H1 (cell line): ENCODE measurements around the gene SCAI. TPM values are rescaled to one million over a fixed set of nuclear protein-coding genes. Genes with fewer than 3 reads are reported as not detected.

ENCODE experiments used
- CTCF ChIA-PET: fragments of 300-600 bp; sonication (Branson Sonifier 250); formaldehyde crosslinking; loops from one replicate; lab custom pipeline; 2021; ENCODE audit not compliant: partially characterized antibody; lab: Charles Lee
- POLR2A ChIA-PET: fragments of 300-600 bp; sonication (Branson Sonifier 250); formaldehyde crosslinking; loops from one replicate; lab custom pipeline; 2021; ENCODE audit warnings: inconsistent platforms; ENCODE audit not compliant: partially characterized antibody; lab: Charles Lee
- DNase-seq, 2 experiments: peaks; one replicate each; pipeline versions ENCODE4 v3.0.0 to v3.0.0-alpha.2; 2010 to 2022; ENCODE audit warnings: low spot score in 2 of 2, low read depth in 1 of 2, mixed read lengths in 1 of 2
- FAIRE-seq: peaks from 2 replicates; lab custom pipeline; 2011; peaks lifted over from hg19 to GRCh38; lab: Jason Lieb, UNC
- H2AFZ ChIP-seq: 2 replicates; pipeline ENCODE4 v1.8.1; 2012; ENCODE audit warnings: low read length, inconsistent platforms
- H2AK5ac ChIP-seq: 2 replicates; pipeline ENCODE4 v1.6.1; 2013; ENCODE audit warnings: low read depth, low read length
- H2BK120ac ChIP-seq: replicated peaks from 2 replicates; pipeline ENCODE3; 2013; ENCODE audit warnings: low read depth, low read length, inconsistent platforms
- H2BK12ac ChIP-seq: 2 replicates; pipeline ENCODE4 v1.6.1; 2013; ENCODE audit warnings: low read depth, low read length
- H2BK15ac ChIP-seq: 2 replicates; pipeline ENCODE4 v1.6.1; 2013; ENCODE audit warnings: low read length
- H2BK20ac ChIP-seq: 2 replicates; pipeline ENCODE4 v1.6.1; 2013; ENCODE audit warnings: low read length
- H2BK5ac ChIP-seq: 2 replicates; pipeline ENCODE4 v1.6.1; 2013; ENCODE audit warnings: low read depth, low read length
- H3K14ac ChIP-seq: 2 replicates; pipeline ENCODE4 v1.6.1; 2013; ENCODE audit warnings: inconsistent platforms; ENCODE audit not compliant: insufficient read length
- H3K18ac ChIP-seq: 2 replicates; pipeline ENCODE4 v1.6.1; 2013; ENCODE audit warnings: low read length; ENCODE audit errors: extremely low read depth
- H3K23ac ChIP-seq: 2 replicates; pipeline ENCODE4 v1.6.1; 2013; ENCODE audit warnings: inconsistent platforms; ENCODE audit not compliant: insufficient read length
- H3K23me2 ChIP-seq: 2 replicates; pipeline ENCODE4 v1.6.1; 2013; ENCODE audit warnings: low read depth, low read length
- H3K27ac ChIP-seq: 2 replicates; pipeline ENCODE4 v1.6.1; 2011; ENCODE audit warnings: low read depth, low read length, inconsistent platforms
- H3K27me3 ChIP-seq, 4 experiments: replicated peaks in 1 of 4; 1 replicate in 1 of 4; 2 replicates in 3 of 4; pipeline versions ENCODE4 v1.6.1 to v1.8.1; 2011 to 2013; ENCODE audit warnings: low read length in 3 of 4, mild to moderate bottlenecking in 3 of 4, inconsistent platforms in 2 of 4, mixed read lengths in 2 of 4, moderate library complexity in 1 of 4; ENCODE audit not compliant: control insufficient read depth in 3 of 4, insufficient read depth in 3 of 4; ENCODE audit errors: extremely low read depth in 1 of 4
- H3K36me3 ChIP-seq, 4 experiments: 2 replicates each; pipeline versions ENCODE4 v1.6.1 to v1.8.1; 2011 to 2013; ENCODE audit warnings: mild to moderate bottlenecking in 4 of 4, low read length in 3 of 4, moderate library complexity in 2 of 4, control low read depth in 1 of 4, inconsistent platforms in 1 of 4; ENCODE audit not compliant: insufficient read depth in 4 of 4, control insufficient read depth in 2 of 4
- H3K4ac ChIP-seq: replicated peaks from 2 replicates; pipeline ENCODE3; 2013; ENCODE audit warnings: low read length, low read depth, mixed read lengths, inconsistent platforms; ENCODE audit not compliant: insufficient read length
- H3K4me1 ChIP-seq, 4 experiments: replicated peaks in 1 of 4; 1 replicate in 1 of 4; 2 replicates in 3 of 4; pipeline versions ENCODE4 v1.6.1 to v1.8.1; 2011 to 2013; ENCODE audit warnings: low read length in 3 of 4, inconsistent platforms in 2 of 4, mixed read lengths in 1 of 4; ENCODE audit not compliant: insufficient read depth in 4 of 4, control insufficient read depth in 3 of 4
- H3K4me2 ChIP-seq, 2 experiments: 2 replicates each; pipeline versions ENCODE4 v1.6.1 to v1.8.1; 2011 to 2013; ENCODE audit warnings: low read depth in 2 of 2, low read length in 2 of 2, control low read depth in 1 of 2, inconsistent platforms in 1 of 2, mild to moderate bottlenecking in 1 of 2; ENCODE audit not compliant: insufficient read depth in 1 of 2
- H3K4me3 ChIP-seq, 4 experiments: fragments of 200-600, 300-600 bp in 1 of 4; sonication (generic), shearing (Covaris generic), sonication (Bioruptor Twin) in 1 of 4; 2 replicates each; pipeline versions ENCODE4 v1.5.1 to v1.8.1; 2011 to 2016; ENCODE audit warnings: low read length in 4 of 4, low read depth in 3 of 4, control low read depth in 2 of 4, inconsistent platforms in 2 of 4, mild to moderate bottlenecking in 2 of 4, mixed read lengths in 1 of 4, moderate library complexity in 1 of 4; ENCODE audit not compliant: insufficient read depth in 2 of 4; ENCODE audit errors: extremely low read depth in 1 of 4
- H3K56ac ChIP-seq: replicated peaks from 2 replicates; pipeline ENCODE3; 2013; ENCODE audit warnings: low read depth, mild to moderate bottlenecking, mixed read lengths, low read length, inconsistent platforms; ENCODE audit not compliant: insufficient read length
- H3K79me1 ChIP-seq: 2 replicates; pipeline ENCODE4 v1.6.1; 2013; ENCODE audit warnings: low read depth, low read length, control low read depth
- H3K79me2 ChIP-seq, 2 experiments: 2 replicates each; pipeline versions ENCODE4 v1.6.1 to v1.8.1; 2012 to 2013; ENCODE audit warnings: low read length in 2 of 2, mild to moderate bottlenecking in 2 of 2, inconsistent platforms in 1 of 2; ENCODE audit not compliant: insufficient read depth in 2 of 2, control insufficient read depth in 1 of 2
- H3K9ac ChIP-seq, 4 experiments: replicated peaks in 1 of 4; 1 replicate in 1 of 4; 2 replicates in 3 of 4; pipeline versions ENCODE4 v1.6.1 to v1.8.1; 2011 to 2013; ENCODE audit warnings: low read depth in 3 of 4, low read length in 3 of 4, control low read depth in 2 of 4, mild to moderate bottlenecking in 2 of 4, moderate library complexity in 2 of 4, inconsistent platforms in 1 of 4; ENCODE audit errors: extremely low read depth in 1 of 4
- H3K9me3 ChIP-seq, 2 experiments: 2 replicates each; pipeline versions ENCODE4 v1.6.1 to v1.8.1; 2012 to 2013; ENCODE audit warnings: mild to moderate bottlenecking in 2 of 2, moderate library complexity in 2 of 2, control low read depth in 1 of 2, inconsistent platforms in 1 of 2, low read depth in 1 of 2, low read length in 1 of 2, mixed read lengths in 1 of 2; ENCODE audit not compliant: insufficient read depth in 2 of 2
- H4K20me1 ChIP-seq, 2 experiments: replicated peaks in 1 of 2; 2 replicates each; pipeline versions ENCODE3 to v1.8.1; 2011 to 2013; ENCODE audit warnings: inconsistent platforms in 2 of 2, low read length in 2 of 2, mild to moderate bottlenecking in 1 of 2; ENCODE audit not compliant: insufficient read depth in 2 of 2, control insufficient read depth in 1 of 2
- H4K5ac ChIP-seq: 2 replicates; pipeline ENCODE4 v1.6.1; 2013; ENCODE audit warnings: low read length, low read depth, mixed read lengths, inconsistent platforms; ENCODE audit not compliant: insufficient read length
- H4K8ac ChIP-seq: 2 replicates; pipeline ENCODE4 v1.8.0; 2013; ENCODE audit warnings: mild to moderate bottlenecking, moderate library complexity, low read length, inconsistent platforms; ENCODE audit not compliant: insufficient read depth; ENCODE audit errors: extremely low read depth
- H4K91ac ChIP-seq: replicated peaks from 2 replicates; pipeline ENCODE3; 2013; ENCODE audit warnings: low read length, mixed read lengths, inconsistent platforms; ENCODE audit not compliant: insufficient read length
- ATF3 ChIP-seq: IDR thresholded peaks from 2 replicates; pipeline ENCODE4 v1.6.1; 2011; ENCODE audit warnings: low read depth, mild to moderate bottlenecking, low read length; ENCODE audit not compliant: insufficient read depth
- CHD2 ChIP-seq: IDR thresholded peaks from 2 replicates; pipeline ENCODE4 v1.6.1; 2012; ENCODE audit warnings: low read length, improper control_type of control experiment
- E2F6 ChIP-seq: IDR thresholded peaks from 2 replicates; pipeline ENCODE4 v1.6.1; 2012; ENCODE audit warnings: inconsistent platforms
- HDAC6 ChIP-seq: IDR thresholded peaks from one replicate; pipeline ENCODE4 v1.7.1; 2012; ENCODE audit warnings: low read depth, mild to moderate bottlenecking, inconsistent platforms, low read length, moderate library complexity
- JUN ChIP-seq: IDR thresholded peaks from 2 replicates; pipeline ENCODE4 v1.6.1; 2011; ENCODE audit warnings: low read depth, mild to moderate bottlenecking, improper control_type of control experiment, low read length
- NANOG ChIP-seq: IDR thresholded peaks from 2 replicates; pipeline ENCODE4 v1.6.1; 2011; ENCODE audit warnings: low read length, low read depth, mild to moderate bottlenecking, inconsistent platforms; ENCODE audit not compliant: insufficient read depth, poor library complexity, severe bottlenecking
- SP4 ChIP-seq: IDR thresholded peaks from 2 replicates; pipeline ENCODE4 v1.6.1; 2012; ENCODE audit warnings: low read length, inconsistent platforms
- SUZ12 ChIP-seq: fragments of 200-600 bp; sonication (generic); IDR thresholded peaks from 2 replicates; pipeline ENCODE4 v1.6.1; 2012; ENCODE audit warnings: mild to moderate bottlenecking, inconsistent platforms, low read length, moderate library complexity, mixed read lengths
- TAF7 ChIP-seq: optimal IDR thresholded peaks from 2 replicates; pipeline ENCODE3; 2011; ENCODE audit warnings: low read depth, mild to moderate bottlenecking, inconsistent platforms, low read length, moderate library complexity, borderline replicate concordance
- TEAD4 ChIP-seq: IDR thresholded peaks from 2 replicates; pipeline ENCODE4 v1.6.1; 2012; ENCODE audit warnings: low read depth, low read length, inconsistent platforms, mixed read lengths
- WGBS, 2 experiments: shearing (Covaris generic) in 1 of 2; methylation state at CpG; one replicate each; pipeline versions ENCODE4 v1.1.6 to v1.1.7; 2013 to 2015; ENCODE audit warnings: low lambda C conversion rate in 2 of 2, mixed read lengths in 2 of 2, inconsistent platforms in 1 of 2, low coverage in 1 of 2, missing lambda C conversion rate in 1 of 2; ENCODE audit not compliant: insufficient replicate concordance in 2 of 2, insufficient coverage in 1 of 2, insufficient read length in 1 of 2; ENCODE audit errors: extremely low coverage in 1 of 2, missing lambda C conversion rate in 1 of 2; 5-methylcytosine and 5-hydroxymethylcytosine counted together
- polyA plus RNA-seq, 7 experiments: library from polyadenylated mRNA; depleted of rRNA in 3 of 7; stranded (reverse) in 5 of 7; unstranded in 2 of 7; fragments of >200 nt in 5 of 7; fragments of 200-250 nt in 2 of 7; gene quantifications; 1 replicate in 5 of 7; 2 replicates in 1 of 7; 4 replicates in 1 of 7; pipeline versions ENCODE4 v1.2.1 to v1.2.3, GENCODE V29; 2011 to 2013; ENCODE audit warnings: missing spikeins in 2 of 7, mixed read lengths in 2 of 7
- total RNA-seq: library from RNA; stranded (reverse); fragmentation: NEBNext Ultra II Directional; extraction: Animal tissue kit (Norgen Biotek cat#: 25700); gene quantifications from 2 replicates; pipeline ENCODE4 v1.2.1, GENCODE V29; 2021

The SCAI gene
- total and polyA plus RNA-seq, 2 of the 8 experiments (the other 6 are each of a cell fraction or from before 2014, with no cell fraction given) = 6.4 to 19.8 TPM

GRCh38 chr9:124899845-124900244, 243.5 kb downstream of the SCAI start:
- FAIRE-seq = no peak
- Histone ChIP-seq H3K79me1 (no peaks in the 10 kb centered on the region), H2AK5ac (0 out of 2 replicates have a peak overlapping the region, but pooled peaks have one; percentile 39), H3K4ac (no peak overlapping the region), H2BK15ac (0 out of 2 replicates have a peak overlapping the region, but pooled peaks have one; percentile 29), H2BK5ac (peak overlapping the region; percentile 60), H3K9me3 (no peaks in the 10 kb centered on the region), H3K23ac (no peak overlapping the region), H3K4me2 (no peak overlapping the region), H2BK20ac (no peak overlapping the region), H4K5ac (no peak overlapping the region), H4K8ac (no peak overlapping the region; the same call in 1 of the 2 replicates), H3K4me3 (no peak overlapping the region), H2AFZ (no peak overlapping the region), H3K18ac (no peak overlapping the region), H2BK12ac (no peak overlapping the region), H3K14ac (no peak overlapping the region), H3K27me3 (no peaks in the 10 kb centered on the region), H2BK120ac (no peak overlapping the region), H3K36me3 (peaks cover 0 to 6% (median 0%) of the 10 kb centered on the region in 4 experiments; a peak in 3 of 8 replicates), H3K9ac (no peak overlapping the region), H3K79me2 (no peaks in the 10 kb centered on the region), H3K27ac (no peak overlapping the region), H4K91ac (no peak overlapping the region), H4K20me1 (no peaks in the 10 kb centered on the region), H3K4me1 (0 out of 7 replicates have a peak, but pooled peaks cover 0 to 2% (median 0%) of the 10 kb centered on the region in 4 experiments), H3K23me2 (peaks cover 2% of the 10 kb centered on the region; the same call in 1 of the 2 replicates), H3K56ac (no peak overlapping the region)
- DNase-seq = no peak
- ChIA-PET CTCF (interaction anchor here (1.1 to 3.8 kb wide), 3 partner anchors 39 to 103 kb away, joined by 3 to 23 read pairs (median 3); partner anchors contain the start of gene WDR38), POLR2A (interaction anchor here (1.5 to 1.9 kb wide), 2 partner anchors 19 to 22 kb away, joined by 4 to 9 read pairs; no protein-coding TSS in a partner anchor)
- WGBS, 2 experiments = 88% methylated on average over 9 of the region's 9 CpGs; no CpG with 5 or more reads in 1 of the 2 experiments
- TF ChIP-seq ATF3 (no peak), CHD2 (no peak), JUN (no peak), SP4 (no peak), SUZ12 (no peak), E2F6 (no peak), TAF7 (no peak), NANOG (no peak), TEAD4 (no peak), HDAC6 (no peak)
